Gastroesophageal sphincter (tissue), 4 donors: ENCODE data around the gene KRT28. TPM values are rescaled to one million over a fixed set of nuclear protein-coding genes. Genes with fewer than 3 reads are reported as not detected.

Experiments
- ATAC-seq: fragments of 150-250 bp; one replicate; pipeline ENCODE4 v1.9.1; 2016; ENCODE audit warnings: mild to moderate bottlenecking, moderate library complexity
- H3K27ac ChIP-seq, 4 donors: fragments of 200-600 bp; sonication (generic) in 3 of 4; 1 replicate in 3 of 4; 2 replicates in 1 of 4; pipeline ENCODE4 v1.5.1; 2016 to 2019
- H3K27me3 ChIP-seq: fragments of 200-600 bp; sonication (generic); one replicate; pipeline ENCODE4 v1.5.1; 2019
- H3K36me3 ChIP-seq, 2 donors: fragments of 200-600 bp; sonication (generic); one replicate each; pipeline ENCODE4 v1.5.1; 2019; ENCODE audit warnings: control low read depth in 1 of 2
- H3K4me1 ChIP-seq, 3 donors: fragments of 200-600 bp; sonication (generic); 1 replicate in 2 of 3; 2 replicates in 1 of 3; pipeline ENCODE4 v1.5.1; 2016 to 2019; ENCODE audit warnings: control low read depth in 2 of 3
- H3K4me3 ChIP-seq, 2 donors: fragments of 200-600 bp; sonication (generic); one replicate each; pipeline ENCODE4 v1.5.1; 2019; ENCODE audit warnings: mild to moderate bottlenecking in 1 of 2, moderate library complexity in 1 of 2
- H3K9me3 ChIP-seq, 3 donors: fragments of 200-600 bp; sonication (generic); one replicate each; pipeline ENCODE4 v1.5.1; 2017 to 2019; ENCODE audit warnings: control low read depth in 2 of 3
- CTCF ChIP-seq, 4 experiments: fragments of 200-600 bp in 2 of 4; fragments of 450-650 bp in 2 of 4; sonication (generic) in 1 of 4; IDR thresholded peaks; one replicate each; pipeline ENCODE4 v1.5.1; 2017 to 2019; ENCODE audit warnings: antibody characterized with exemption in 4 of 4, mild to moderate bottlenecking in 2 of 4, moderate library complexity in 2 of 4
- EP300 ChIP-seq: sonication (generic); formaldehyde crosslinking; IDR thresholded peaks from one replicate; pipeline ENCODE4 v1.6.1; 2017; ENCODE audit warnings: antibody characterized with exemption, mild to moderate bottlenecking
- POLR2A ChIP-seq, 2 donors: fragments of 450-650 bp; IDR thresholded peaks; one replicate each; pipeline ENCODE4 v1.6.1; 2017; ENCODE audit warnings: antibody characterized with exemption in 2 of 2, mild to moderate bottlenecking in 2 of 2, moderate library complexity in 1 of 2
- POLR2AphosphoS5 ChIP-seq: sonication (generic); formaldehyde crosslinking; IDR thresholded peaks from one replicate; pipeline ENCODE4 v1.6.1; 2017; ENCODE audit warnings: antibody characterized with exemption
- WGBS, 2 donors: methylation state at CpG; one replicate each; pipeline ENCODE4 v1.1.5; 2018; ENCODE audit warnings: low coverage in 1 of 2; 5-methylcytosine and 5-hydroxymethylcytosine counted together
- total RNA-seq, 4 donors: library from RNA; depleted of rRNA; stranded (reverse); fragments of >200 nt; gene quantifications; one replicate each; pipeline ENCODE4 v1.1.0, GENCODE V29; 2016

Gene KRT28
- total RNA-seq, 4 donors from 2014 or later = not detected

GRCh38 chr17:40796846-40797245 is 2.9 kb downstream of the KRT28 start:
- no peaks in the 10 kb centered on the region for H3K36me3 ChIP-seq
- no peak for ATAC-seq
- no peak overlapping the region for H3K27ac ChIP-seq
- no peaks in the 10 kb centered on the region for H3K9me3 ChIP-seq
- 73% methylated on average over 3 to 12 of the region's 27 CpGs for WGBS, 2 donors
- peaks cover 93% of the 10 kb centered on the region for H3K27me3 ChIP-seq
- TF ChIP-seq CTCF (IDR thresholded peaks at IDR 0.05) (no peak), EP300 (no peak), POLR2A (IDR thresholded peaks at IDR 0.05) (no peak), POLR2AphosphoS5 (no peak)
- no peaks in the 10 kb centered on the region for H3K4me1 ChIP-seq
- no peak overlapping the region for H3K4me3 ChIP-seq

DNA sequence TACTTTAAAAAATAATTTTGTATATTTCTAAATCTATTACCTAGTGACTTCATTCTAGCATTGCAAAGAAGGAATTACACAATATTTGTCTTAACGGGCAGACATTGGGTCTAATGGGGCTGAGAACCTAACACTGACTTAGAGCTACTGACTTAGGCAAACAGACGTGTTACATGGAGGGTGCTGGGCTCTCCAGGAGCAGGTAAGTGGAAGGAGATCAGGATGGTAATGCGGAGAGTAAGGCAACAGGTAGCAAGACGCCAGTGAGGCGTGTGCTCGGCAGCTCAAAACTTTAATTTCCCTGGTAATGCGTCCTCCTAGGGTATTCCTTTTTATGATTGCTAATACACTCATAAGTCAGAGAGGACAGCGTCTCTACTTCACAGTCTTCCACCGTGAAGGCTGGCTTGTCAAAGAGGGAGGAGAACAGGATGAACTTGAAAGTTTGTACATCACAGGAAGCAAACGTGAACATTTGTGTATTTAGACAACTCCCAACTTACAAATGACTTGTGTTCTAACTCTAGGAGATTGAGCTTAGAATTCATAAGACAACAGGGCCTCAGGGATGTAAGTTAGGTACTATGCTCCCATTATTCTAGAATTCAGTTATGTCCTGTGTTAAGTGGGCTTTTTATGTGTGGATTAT is 4.6 kb downstream of the KRT28 start:
- WGBS, 2 donors = 77 to 78% methylated on average over 9 to 10 of the region's 10 CpGs
- TF ChIP-seq CTCF (IDR thresholded peaks at IDR 0.05) = no peak
- TF ChIP-seq POLR2AphosphoS5 = no peak
- peaks cover 78% of the 10 kb centered on the region for H3K27me3 ChIP-seq
- no peaks in the 10 kb centered on the region for H3K36me3 ChIP-seq
- peaks cover 0 to 7% (median 0%) of the 10 kb centered on the region in 3 donors for H3K4me1 ChIP-seq
- ATAC-seq = no peak
- no peak overlapping the region for H3K4me3 ChIP-seq
- no peak overlapping the region for H3K27ac ChIP-seq
- H3K9me3 ChIP-seq = no peaks in the 10 kb centered on the region

GRCh38 chr17:40794466-40794865 is 5.3 kb downstream of the KRT28 start:
- 74 to 94% methylated on average over 2 of the region's 2 CpGs for WGBS, 2 donors
- Histone ChIP-seq H3K36me3 (no peaks in the 10 kb centered on the region), H3K9me3 (no peaks in the 10 kb centered on the region), H3K27ac (no peak overlapping the region), H3K4me1 (peaks cover 0 to 7% (median 0%) of the 10 kb centered on the region in 3 donors), H3K27me3 (peaks cover 73% of the 10 kb centered on the region), H3K4me3 (no peak overlapping the region)
- TF ChIP-seq POLR2AphosphoS5 = no peak
- TF ChIP-seq CTCF (IDR thresholded peaks at IDR 0.05) = no peak
- TF ChIP-seq POLR2A (IDR thresholded peaks at IDR 0.05) = no peak
- TF ChIP-seq EP300 = no peak
- no peak for ATAC-seq

- Histone ChIP-seq H3K4me3 (no peak overlapping the region), H3K4me1 (peaks cover 0 to 7% (median 0%) of the 10 kb centered on the region in 3 donors), H3K27ac (no peak overlapping the region), H3K36me3 (no peaks in the 10 kb centered on the region), H3K27me3 (peaks cover 67% of the 10 kb centered on the region), H3K9me3 (no peaks in the 10 kb centered on the region)
- no peak for ATAC-seq
- WGBS, 2 donors = 60 to 80% methylated on average over 2 to 6 of the region's 10 CpGs
- TF ChIP-seq POLR2AphosphoS5 (no peak), CTCF (IDR thresholded peaks at IDR 0.05) (no peak), POLR2A (IDR thresholded peaks at IDR 0.05) (no peak), EP300 (no peak)
Observed at GRCh38 chr17:40793832-40794231, 5.9 kb downstream of the KRT28 start.

DNA sequence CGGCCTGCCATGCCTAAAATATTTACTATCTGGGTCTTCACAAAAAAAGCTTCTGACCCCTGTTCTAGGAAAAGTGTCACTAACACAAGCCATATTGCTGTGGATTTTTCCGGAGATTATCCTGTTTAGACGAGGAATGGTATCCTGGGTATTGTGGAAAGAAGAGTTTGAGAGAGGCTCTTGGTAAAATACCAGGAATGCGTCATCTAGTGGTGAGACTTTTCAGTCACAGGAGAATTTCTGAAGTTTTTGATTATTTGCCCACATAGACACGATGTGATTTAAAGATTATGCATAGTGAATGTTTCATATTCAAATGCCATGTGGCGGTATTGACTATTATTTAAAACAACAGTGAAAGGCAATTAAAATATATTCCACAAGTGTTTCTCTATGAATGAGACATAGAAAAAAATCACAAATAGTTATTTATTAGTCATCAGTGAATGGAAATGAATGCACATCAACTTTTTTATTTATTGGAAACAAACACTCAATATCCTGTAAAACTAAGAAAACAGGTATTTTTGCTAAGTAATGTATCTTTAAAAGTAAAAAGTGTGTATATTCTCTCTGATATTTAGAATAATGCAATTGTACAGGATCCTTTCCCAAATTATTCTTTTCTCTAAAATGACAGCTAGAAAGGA is 7.8 kb downstream of the KRT28 start:
- Histone ChIP-seq H3K27me3 (peaks cover 47% of the 10 kb centered on the region), H3K36me3 (no peaks in the 10 kb centered on the region), H3K4me3 (no peak overlapping the region), H3K4me1 (peaks cover 0 to 7% (median 0%) of the 10 kb centered on the region in 3 donors), H3K27ac (no peak overlapping the region), H3K9me3 (no peaks in the 10 kb centered on the region)
- ATAC-seq = no peak
- no peak for TF ChIP-seq POLR2AphosphoS5
- no peak for TF ChIP-seq EP300
- TF ChIP-seq CTCF (IDR thresholded peaks at IDR 0.05) = peak; percentile 11 to 56 (median 44)
- no peak for TF ChIP-seq POLR2A (IDR thresholded peaks at IDR 0.05)
- 22 to 28% methylated on average over 6 of the region's 6 CpGs for WGBS, 2 donors
